Subcutaneous adipose tissue (tissue), 4 donors: Measurements from ENCODE around the gene LRRC17. TPM values are rescaled to one million over a fixed set of nuclear protein-coding genes. Genes with fewer than 3 reads are reported as not detected.

ENCODE experiments used
- total RNA-seq, 4 donors: library from RNA; depleted of rRNA; stranded (reverse); fragments of >200 nt; gene quantifications; one replicate each; pipeline ENCODE4 v1.1.0, GENCODE V29; 2016
- TF ChIP-seq, protein P1 (sequence below): fragments of 450-650 bp; IDR thresholded peaks from one replicate; pipeline ENCODE4 v1.5.1; 2016; ENCODE audit warnings: low read depth, mild to moderate bottlenecking, control low read depth, antibody characterized with exemption, moderate library complexity

LRRC17 gene
- total RNA-seq, 4 donors from 2014 or later: 2.3 to 4.5 (median 3.9) TPM

DNA sequence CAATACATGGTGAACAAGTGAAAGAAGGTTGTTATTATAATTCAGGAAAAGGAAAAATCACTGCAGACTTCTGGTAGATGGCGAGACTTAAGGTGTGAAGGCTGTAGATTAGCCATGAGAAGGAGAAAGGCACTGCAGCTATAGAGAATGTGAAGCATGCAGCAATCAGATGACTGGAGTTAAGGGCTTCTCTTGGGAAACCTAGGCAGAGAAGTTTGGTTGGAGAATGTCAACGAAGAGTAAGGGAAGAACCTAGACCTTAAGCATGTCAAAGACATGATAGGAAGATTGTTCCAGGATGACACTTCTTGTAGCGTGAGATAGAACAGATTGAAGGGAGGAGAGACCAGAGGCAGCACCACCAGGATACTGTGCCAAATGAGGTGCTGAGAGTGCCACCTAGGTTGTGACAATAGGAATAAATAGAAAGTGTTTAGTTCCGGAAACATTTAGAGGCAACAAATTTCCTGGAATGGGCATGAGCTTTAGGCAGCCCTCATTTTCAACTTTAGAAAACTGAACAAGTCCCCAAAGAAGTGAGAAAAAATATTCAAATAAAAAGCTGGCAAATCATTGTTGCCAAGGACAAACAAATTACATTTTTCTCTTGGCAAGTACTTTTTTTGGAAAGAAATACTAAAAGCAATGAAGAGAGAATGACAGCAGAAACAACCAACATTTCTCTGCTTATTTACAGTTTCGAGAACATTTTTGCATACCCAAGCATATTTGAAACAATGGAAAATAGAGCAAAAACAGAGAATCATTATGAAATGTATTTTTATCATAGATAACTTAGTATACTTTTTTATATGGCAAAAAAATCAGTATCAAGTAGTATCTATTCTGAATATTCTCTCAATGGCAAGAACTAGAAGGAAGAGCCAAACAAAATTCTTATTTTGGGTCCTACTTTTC lies 4.9 kb downstream of the LRRC17 start:
- TF ChIP-seq, protein P1, sequence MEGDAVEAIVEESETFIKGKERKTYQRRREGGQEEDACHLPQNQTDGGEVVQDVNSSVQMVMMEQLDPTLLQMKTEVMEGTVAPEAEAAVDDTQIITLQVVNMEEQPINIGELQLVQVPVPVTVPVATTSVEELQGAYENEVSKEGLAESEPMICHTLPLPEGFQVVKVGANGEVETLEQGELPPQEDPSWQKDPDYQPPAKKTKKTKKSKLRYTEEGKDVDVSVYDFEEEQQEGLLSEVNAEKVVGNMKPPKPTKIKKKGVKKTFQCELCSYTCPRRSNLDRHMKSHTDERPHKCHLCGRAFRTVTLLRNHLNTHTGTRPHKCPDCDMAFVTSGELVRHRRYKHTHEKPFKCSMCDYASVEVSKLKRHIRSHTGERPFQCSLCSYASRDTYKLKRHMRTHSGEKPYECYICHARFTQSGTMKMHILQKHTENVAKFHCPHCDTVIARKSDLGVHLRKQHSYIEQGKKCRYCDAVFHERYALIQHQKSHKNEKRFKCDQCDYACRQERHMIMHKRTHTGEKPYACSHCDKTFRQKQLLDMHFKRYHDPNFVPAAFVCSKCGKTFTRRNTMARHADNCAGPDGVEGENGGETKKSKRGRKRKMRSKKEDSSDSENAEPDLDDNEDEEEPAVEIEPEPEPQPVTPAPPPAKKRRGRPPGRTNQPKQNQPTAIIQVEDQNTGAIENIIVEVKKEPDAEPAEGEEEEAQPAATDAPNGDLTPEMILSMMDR: no peak

DNA sequence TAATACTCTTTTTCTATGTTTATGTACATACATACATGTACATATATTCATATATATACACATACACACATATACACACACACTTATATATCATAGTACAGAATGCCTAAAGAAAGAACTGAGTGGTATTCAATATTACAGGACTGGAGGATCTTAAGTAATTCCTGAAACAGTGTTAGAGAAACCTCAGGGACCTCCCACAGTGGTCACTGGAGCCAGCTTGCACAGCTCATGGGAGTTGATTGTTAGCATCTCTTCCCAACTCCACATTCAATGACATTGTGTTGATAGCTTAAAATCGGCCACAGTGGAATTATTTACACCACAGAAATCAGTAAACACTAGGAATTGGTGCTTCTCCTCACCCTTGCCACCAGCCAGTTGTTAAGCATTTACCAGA lies 6.0 kb downstream of the LRRC17 start:
- TF ChIP-seq, protein P1: no peak

DNA sequence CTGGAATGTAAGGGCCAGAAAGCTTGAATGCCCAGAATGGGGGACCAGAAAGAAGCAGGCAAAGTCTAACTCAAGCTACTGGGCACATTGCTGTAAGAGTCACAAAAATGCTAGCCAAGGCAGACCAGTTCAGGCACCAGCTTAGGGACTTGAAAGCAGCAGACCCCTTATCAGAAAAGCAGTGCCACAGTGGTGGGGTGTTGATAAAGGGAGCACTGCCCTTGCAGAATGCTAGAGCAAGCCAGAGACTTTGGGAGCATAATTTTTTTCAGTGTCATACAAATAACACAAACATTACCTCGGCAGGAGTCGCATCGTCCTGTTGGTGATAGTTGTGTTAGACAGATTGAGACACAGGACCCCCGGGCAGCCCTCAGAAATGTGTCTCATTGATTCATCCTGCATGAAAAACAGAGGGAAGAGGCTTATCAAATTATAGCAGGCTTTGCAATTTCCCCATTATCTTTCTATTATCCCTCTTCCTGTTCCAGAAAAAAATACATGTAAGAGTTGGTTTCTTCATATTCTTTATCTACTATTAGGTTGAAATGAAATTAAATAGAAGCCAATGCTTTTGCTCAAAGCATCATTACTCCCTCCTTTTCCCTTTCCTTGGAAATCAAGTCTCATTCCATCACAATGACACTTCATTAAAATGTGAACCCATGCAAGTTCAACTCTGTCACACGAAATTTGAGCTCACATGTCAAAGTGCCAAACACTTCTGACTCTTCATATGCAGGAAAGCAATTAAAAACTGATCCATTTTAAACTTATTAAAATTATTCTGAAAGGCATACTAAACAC lies 13.4 kb downstream of the LRRC17 start:
- TF ChIP-seq, protein P1: no peak

DNA sequence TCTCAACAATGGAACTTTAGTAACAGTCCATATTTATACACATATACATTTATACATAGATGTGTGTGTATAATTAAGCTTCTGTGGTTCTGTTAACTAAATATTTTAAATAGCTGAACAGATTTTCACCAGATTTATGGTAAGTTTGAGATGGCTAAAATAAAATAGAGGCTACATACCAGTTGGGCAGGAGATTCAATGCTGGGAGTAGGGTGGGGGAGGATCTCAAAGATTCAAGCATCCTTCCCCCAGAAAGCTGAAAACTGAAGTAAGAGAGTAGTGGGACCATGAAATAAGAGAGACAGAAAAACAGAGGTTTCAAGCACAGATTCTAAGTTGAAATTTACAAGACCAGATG lies 14.0 kb downstream of the LRRC17 start:
- TF ChIP-seq, protein P1: no peak

DNA sequence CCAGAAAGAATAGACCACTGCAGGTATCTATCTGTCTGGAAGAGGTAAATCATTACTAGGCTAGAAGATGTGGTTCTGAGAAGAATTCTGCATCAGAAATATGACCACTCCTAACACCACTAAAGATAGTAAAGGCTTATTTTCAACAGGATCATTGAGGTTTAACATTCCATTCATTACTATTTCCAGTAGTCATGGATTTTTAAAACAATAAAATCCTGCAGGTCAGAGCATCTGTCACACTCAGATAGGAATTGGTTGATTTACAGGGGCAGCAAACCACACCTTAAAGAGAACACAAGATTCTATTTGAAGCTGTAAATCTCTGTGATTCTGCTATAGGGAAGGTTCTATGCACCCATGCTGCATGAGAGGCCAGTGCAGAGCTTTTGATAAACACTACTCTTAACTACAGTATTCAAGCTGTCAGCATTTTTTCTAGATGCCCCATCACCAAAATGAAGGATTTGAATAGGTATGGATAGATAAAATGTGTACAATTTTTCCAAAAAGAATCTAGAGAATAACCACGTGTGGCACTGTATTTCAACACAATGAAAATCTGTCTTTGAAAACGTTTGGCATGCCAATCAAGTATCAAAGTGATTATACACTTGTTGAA lies 14.6 kb downstream of the LRRC17 start:
- TF ChIP-seq, protein P1: no peak

DNA sequence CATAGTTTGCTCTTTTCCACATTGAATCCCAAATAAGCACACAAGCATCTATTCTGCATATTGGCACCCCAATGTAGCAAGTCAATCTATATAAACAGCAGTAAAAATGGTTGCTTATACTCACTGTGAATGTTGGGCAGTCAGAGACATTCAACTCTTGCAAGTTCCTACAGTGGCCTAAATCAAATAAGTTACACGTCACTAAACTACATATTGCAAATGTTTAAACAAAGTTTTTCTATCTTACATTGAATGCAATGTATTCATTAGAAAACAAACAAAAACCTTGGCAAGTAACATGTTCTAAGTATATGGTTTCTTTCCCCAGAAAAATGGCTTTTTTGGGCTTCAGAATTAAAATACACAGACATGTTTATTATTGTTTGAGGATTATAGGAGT lies 19.0 kb downstream of the LRRC17 start:
- TF ChIP-seq, protein P1: no peak

DNA sequence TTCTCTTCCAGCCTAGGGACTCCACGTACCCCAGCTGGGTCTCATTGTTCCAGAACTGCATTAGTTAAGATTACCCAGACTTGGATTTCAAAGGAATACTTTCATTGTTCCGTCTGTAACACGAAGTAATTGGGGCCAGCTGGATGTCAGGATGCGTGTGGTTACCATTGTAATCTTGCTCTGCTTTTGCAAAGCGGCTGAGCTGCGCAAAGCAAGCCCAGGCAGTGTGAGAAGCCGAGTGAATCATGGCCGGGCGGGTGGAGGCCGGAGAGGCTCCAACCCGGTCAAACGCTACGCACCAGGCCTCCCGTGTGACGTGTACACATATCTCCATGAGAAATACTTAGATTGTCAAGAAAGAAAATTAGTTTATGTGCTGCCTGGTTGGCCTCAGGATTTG lies 21.0 kb downstream of the LRRC17 start:
- TF ChIP-seq, protein P1: no peak
